Measurements from ENCODE around the gene SIGLEC10.

The SIGLEC10 gene

DNA sequence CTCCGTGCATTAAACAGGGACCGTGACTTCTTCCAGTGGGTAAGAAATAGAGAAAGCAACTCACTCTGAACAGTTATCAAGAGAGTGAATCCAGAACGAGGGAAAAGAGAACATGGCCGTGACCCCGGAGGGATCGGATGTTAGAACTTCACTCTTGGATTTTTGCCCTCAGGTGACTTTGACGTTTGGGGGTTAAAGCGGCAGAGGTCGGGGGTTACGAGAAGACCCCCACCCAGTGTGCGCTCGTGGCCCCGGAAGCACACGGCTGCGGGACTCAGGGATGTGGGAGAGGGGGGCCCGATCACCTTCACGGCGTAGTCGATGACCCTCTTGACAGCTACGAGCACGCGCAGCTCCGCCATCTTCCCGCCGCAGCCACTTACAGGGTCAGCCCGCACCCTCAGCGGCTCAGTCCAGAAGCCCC is 51.5 kb downstream of the SIGLEC10 start, which contains the start of gene ETFB:
ETFB (minus strand) TSS at position 424 of the 424 bp plus-strand sequence; CDS start at position 362, 62 bp downstream.
- no peak for DNase-seq (ENCODE audit: low spot score)

- peak; percentile 12 for DNase-seq (ENCODE audit: low spot score)
Measured at GRCh38 chr19:51365211-51365964, 52.1 kb downstream of the SIGLEC10 start.

DNA sequence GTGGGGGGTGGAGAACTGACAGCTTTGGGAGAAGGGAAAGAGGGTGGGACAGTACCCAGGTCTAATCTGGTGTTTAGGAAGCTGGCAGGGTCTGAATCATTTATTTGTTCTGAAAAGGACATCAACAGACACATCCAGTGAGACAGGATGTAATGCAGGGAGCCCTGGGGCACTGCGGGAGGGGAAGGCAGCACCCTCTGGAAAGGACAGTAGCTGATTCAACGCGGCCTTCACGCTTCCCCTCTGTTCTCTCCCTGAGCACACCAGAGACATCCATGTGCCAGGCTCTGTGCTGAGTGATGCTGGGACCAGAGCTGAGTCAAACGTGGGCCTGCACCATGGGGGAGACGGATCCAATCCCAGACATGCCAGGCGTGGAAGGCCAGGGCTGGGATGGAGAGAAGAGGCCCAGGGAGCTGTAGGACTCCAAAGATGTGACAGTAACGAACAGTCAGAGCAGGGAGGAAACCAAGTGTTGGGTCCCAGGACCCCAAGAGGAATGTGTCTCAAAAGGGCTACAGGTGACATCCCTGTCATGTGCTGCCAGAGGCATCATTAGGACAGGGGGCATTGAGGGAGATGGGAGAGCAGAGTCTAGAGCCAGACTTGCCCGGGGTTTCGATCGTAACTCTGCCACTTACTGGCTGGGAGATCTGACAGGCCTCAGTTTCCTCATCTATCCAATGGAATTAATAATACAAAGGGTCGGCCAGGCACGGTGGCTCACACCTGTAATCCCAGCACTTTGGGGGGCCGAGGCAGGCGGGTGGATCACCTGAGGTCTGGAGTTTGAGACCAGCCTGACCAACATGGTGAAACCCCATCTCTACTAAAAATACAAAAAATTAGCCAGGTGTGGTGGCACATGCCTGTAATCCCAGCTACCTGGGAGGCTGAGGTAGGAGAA is 53.0 kb downstream of the SIGLEC10 start:
- no peak for DNase-seq (ENCODE audit: low spot score)

- no peak for DNase-seq (ENCODE audit: low spot score)
Measured at GRCh38 chr19:51361239-51361638, 56.2 kb downstream of the SIGLEC10 start.
